ENCODE measurements around the gene DYSF. TPM values are rescaled to one million over a fixed set of nuclear protein-coding genes. Genes with fewer than 3 reads are reported as not detected.

DYSF gene
- total RNA-seq, 2 donors from 2014 or later: 1.4 to 3.1 TPM

GRCh38 chr2:71566372-71566771 is 113.0 kb downstream of the DYSF start:
- Mint-ChIP-seq H3K9me3 (no peaks in the 10 kb centered on the region), H3K36me3 (ENCODE audit: low read depth) (peaks cover 3% of the 10 kb centered on the region), H3K4me3 (no peak overlapping the region), H3K27me3 (ENCODE audit: insufficient read depth) (no peaks in the 10 kb centered on the region), H3K4me1 (no peaks in the 10 kb centered on the region), H3K27ac (no peak overlapping the region)
- H3K4me1 ChIP-seq (ENCODE audit: control insufficient read depth, insufficient read depth, low read length): no peaks in the 10 kb centered on the region
- WGBS, 2 experiments (ENCODE audit: insufficient coverage in 1 of 2, insufficient read length in 1 of 2): 93 to 100% methylated on average over 4 to 9 of the region's 9 CpGs
- no peaks in the 10 kb centered on the region for H3K27me3 ChIP-seq (ENCODE audit: control insufficient read depth, insufficient read depth, low read length, poor library complexity, severe bottlenecking)
- DNase-seq: no peak
- H3K4me3 ChIP-seq (ENCODE audit: low read length): no peak overlapping the region
- H3K36me3 ChIP-seq (ENCODE audit: control insufficient read depth, insufficient read depth, low read length): no peaks in the 10 kb centered on the region
- no peak overlapping the region for H3K9ac ChIP-seq (ENCODE audit: extremely low read depth, low read length, poor library complexity, severe bottlenecking)
- TF ChIP-seq CTCF (conservative IDR thresholded peaks at IDR 0.05): no peak
- peaks cover 7% of the 10 kb centered on the region for H3K9me3 ChIP-seq (ENCODE audit: control insufficient read depth, low read length)
- no peak overlapping the region for H3K27ac ChIP-seq (ENCODE audit: low read depth, low read length)

- Histone ChIP-seq H3K4me3 (ENCODE audit: low read length) (no peak overlapping the region), H3K4me1 (ENCODE audit: control insufficient read depth, insufficient read depth, low read length) (no peaks in the 10 kb centered on the region), H3K27me3 (ENCODE audit: control insufficient read depth, insufficient read depth, low read length, poor library complexity, severe bottlenecking) (no peaks in the 10 kb centered on the region), H3K36me3 (ENCODE audit: control insufficient read depth, insufficient read depth, low read length) (no peaks in the 10 kb centered on the region), H3K27ac (ENCODE audit: low read depth, low read length) (no peak overlapping the region), H3K9ac (ENCODE audit: extremely low read depth, low read length, poor library complexity, severe bottlenecking) (no peak overlapping the region), H3K9me3 (ENCODE audit: control insufficient read depth, low read length) (peaks cover 12% of the 10 kb centered on the region)
- DNase-seq: no peak
- Mint-ChIP-seq H3K27me3 (ENCODE audit: insufficient read depth) (no peaks in the 10 kb centered on the region), H3K9me3 (no peaks in the 10 kb centered on the region), H3K27ac (no peak overlapping the region), H3K4me1 (no peaks in the 10 kb centered on the region), H3K4me3 (no peak overlapping the region), H3K36me3 (ENCODE audit: low read depth) (peaks cover 3% of the 10 kb centered on the region)
- no peak for TF ChIP-seq CTCF (conservative IDR thresholded peaks at IDR 0.05)
- WGBS, 2 experiments (ENCODE audit: insufficient coverage in 1 of 2, insufficient read length in 1 of 2): 89 to 100% methylated on average over 2 to 9 of the region's 9 CpGs
Observed at GRCh38 chr2:71567625-71568024, 114.3 kb downstream of the DYSF start.

GRCh38 chr2:71568103-71568502 is 114.7 kb downstream of the DYSF start:
- Mint-ChIP-seq H3K27ac (no peak overlapping the region), H3K36me3 (ENCODE audit: low read depth) (peaks cover 3% of the 10 kb centered on the region), H3K27me3 (ENCODE audit: insufficient read depth) (no peaks in the 10 kb centered on the region), H3K4me1 (no peaks in the 10 kb centered on the region), H3K9me3 (no peaks in the 10 kb centered on the region), H3K4me3 (no peak overlapping the region)
- Histone ChIP-seq H3K36me3 (ENCODE audit: control insufficient read depth, insufficient read depth, low read length) (no peaks in the 10 kb centered on the region), H3K27ac (ENCODE audit: low read depth, low read length) (no peak overlapping the region), H3K27me3 (ENCODE audit: control insufficient read depth, insufficient read depth, low read length, poor library complexity, severe bottlenecking) (no peaks in the 10 kb centered on the region), H3K4me3 (ENCODE audit: low read length) (no peak overlapping the region), H3K9ac (ENCODE audit: extremely low read depth, low read length, poor library complexity, severe bottlenecking) (no peak overlapping the region), H3K9me3 (ENCODE audit: control insufficient read depth, low read length) (peaks cover 12% of the 10 kb centered on the region), H3K4me1 (ENCODE audit: control insufficient read depth, insufficient read depth, low read length) (no peaks in the 10 kb centered on the region)
- WGBS, 2 experiments (ENCODE audit: insufficient coverage in 1 of 2, insufficient read length in 1 of 2): 94 to 96% methylated on average over 11 to 14 of the region's 14 CpGs
- DNase-seq: no peak
- no peak for TF ChIP-seq CTCF (conservative IDR thresholded peaks at IDR 0.05)

Measured in endodermal cell (in vitro differentiated cells).